Measurements from ENCODE around the gene PIK3R6.
A peak's percentile ranks its signal among the peaks of the same experiment; 100 is the strongest.

PIK3R6 gene

GRCh38 chr17:8791910-8792270, 75.6 kb downstream of the PIK3R6 start:
- in situ Hi-C loops (cut with HindIII; ENCODE audit: low sequenced_read_pairs): no loop called here
- TF ChIP-seq CTCF (IDR thresholded peaks at IDR 0.05; ENCODE audit: low read depth, low read length): no peak
- H3K4me3 ChIP-seq (ENCODE audit: low read depth, low read length): no peak overlapping the region
- DNase-seq (ENCODE audit: low read depth, low spot score): peak; percentile 52

- TF ChIP-seq CTCF (IDR thresholded peaks at IDR 0.05; ENCODE audit: low read depth, low read length): peak; percentile 5
- DNase-seq (ENCODE audit: low read depth, low spot score): no peak
- in situ Hi-C loops (cut with HindIII; ENCODE audit: low sequenced_read_pairs): no loop called here
- H3K4me3 ChIP-seq (ENCODE audit: low read depth, low read length): no peak overlapping the region
These were observed 76.1 kb downstream of the PIK3R6 start for GRCh38 chr17:8791248-8791909.

- TF ChIP-seq CTCF (IDR thresholded peaks at IDR 0.05; ENCODE audit: low read depth, low read length): no peak
- in situ Hi-C loops (cut with HindIII; ENCODE audit: low sequenced_read_pairs): no loop called here
- no peak for DNase-seq (ENCODE audit: low read depth, low spot score)
These were observed 77.7 kb downstream of the PIK3R6 start for GRCh38 chr17:8789743-8790142.

GRCh38 chr17:8788998-8789397, 78.5 kb downstream of the PIK3R6 start:
- no peak for DNase-seq (ENCODE audit: low read depth, low spot score)
- in situ Hi-C loops (cut with HindIII; ENCODE audit: low sequenced_read_pairs): no loop called here
- H3K4me3 ChIP-seq (ENCODE audit: low read depth, low read length): no peak overlapping the region

More at GRCh38 chr17:8789743-8790142, 77.7 kb downstream of the PIK3R6 start:
- H3K4me3 ChIP-seq (ENCODE audit: low read depth, low read length): no peak overlapping the region

GRCh38 chr17:8785547-8786413, 81.7 kb downstream of the PIK3R6 start:
- peak; percentile 43 for DNase-seq (ENCODE audit: low read depth, low spot score)
- in situ Hi-C loops (cut with HindIII; ENCODE audit: low sequenced_read_pairs): no loop called here
- TF ChIP-seq CTCF (IDR thresholded peaks at IDR 0.05; ENCODE audit: low read depth, low read length): peak; percentile 86
- H3K4me3 ChIP-seq (ENCODE audit: low read depth, low read length): no peak overlapping the region

More at GRCh38 chr17:8788998-8789397, 78.5 kb downstream of the PIK3R6 start:
- TF ChIP-seq CTCF (IDR thresholded peaks at IDR 0.05; ENCODE audit: low read depth, low read length): no peak

- in situ Hi-C loops (cut with HindIII; ENCODE audit: low sequenced_read_pairs): no loop called here
- no peak overlapping the region for H3K4me3 ChIP-seq (ENCODE audit: low read depth, low read length)
- TF ChIP-seq CTCF (IDR thresholded peaks at IDR 0.05; ENCODE audit: low read depth, low read length): no peak
- no peak for DNase-seq (ENCODE audit: low read depth, low spot score)
These were observed 85.3 kb downstream of the PIK3R6 start for GRCh38 chr17:8782176-8782575.

All from astrocyte of the spinal cord (primary cell).